A673 (cell line): ENCODE data around the gene CUX1. TPM values are rescaled to one million over a fixed set of nuclear protein-coding genes. Genes with fewer than 3 reads are reported as not detected.

Experiments
- BruUV-seq: library from RNA; stranded (reverse); fragments of 400-500 nt; replicated peaks from 2 replicates; lab custom pipeline; 2021; lab: Mats Ljungman, UMichigan
- CTCF ChIA-PET: fragments of 300-600 bp; sonication (Branson Sonifier 250); formaldehyde crosslinking; loops from one replicate; lab custom pipeline; 2022; ENCODE audit warnings: antibody characterized with exemption; lab: Charles Lee
- POLR2A ChIA-PET: fragments of 300-600 bp; sonication (Branson Sonifier 250); formaldehyde crosslinking; loops from one replicate; lab custom pipeline; 2022; ENCODE audit warnings: antibody characterized with exemption; ENCODE audit not compliant: low non-redundant PET; lab: Charles Lee
- DNase-seq: peaks from one replicate; pipeline ENCODE4 v3.0.0-alpha.2; 2015; ENCODE audit warnings: low spot score
- H3K27ac ChIP-seq: fragments of 200-600 bp; sonication (generic); 2 replicates; pipeline ENCODE4 v1.5.1; 2016; ENCODE audit warnings: mixed run types, low read depth, mild to moderate bottlenecking, mixed read lengths, antibody characterized with exemption, low read length; ENCODE audit not compliant: poor library complexity, severe bottlenecking
- H3K27me3 ChIP-seq: fragments of 200-600 bp; sonication (generic); replicated peaks from 2 replicates; pipeline ENCODE4 v1.6.1; 2017; ENCODE audit warnings: mixed run types, low read depth, mild to moderate bottlenecking, mixed read lengths, antibody characterized with exemption, low read length; ENCODE audit not compliant: insufficient read depth, poor library complexity
- H3K36me3 ChIP-seq: fragments of 200-600 bp; sonication (generic); 2 replicates; pipeline ENCODE4 v1.6.1; 2016; ENCODE audit warnings: mixed run types, mild to moderate bottlenecking, mixed read lengths, antibody characterized with exemption, low read length; ENCODE audit not compliant: insufficient read depth, poor library complexity, severe bottlenecking
- H3K4me1 ChIP-seq: fragments of 200-600 bp; sonication (generic); 2 replicates; pipeline ENCODE4 v1.6.1; 2017; ENCODE audit warnings: mixed run types, mild to moderate bottlenecking, mixed read lengths, antibody characterized with exemption, low read length; ENCODE audit not compliant: insufficient read depth, poor library complexity, severe bottlenecking
- H3K4me3 ChIP-seq: fragments of 200-600 bp; sonication (generic); 2 replicates; pipeline ENCODE4 v1.5.1; 2016; ENCODE audit warnings: low read depth, mixed run types, mild to moderate bottlenecking, mixed read lengths, low read length; ENCODE audit not compliant: poor library complexity, severe bottlenecking
- H3K9me3 ChIP-seq: fragments of 200-600 bp; sonication (generic); 2 replicates; pipeline ENCODE4 v1.6.1; 2016; ENCODE audit warnings: mixed run types, low read depth, mild to moderate bottlenecking, mixed read lengths, antibody characterized with exemption, low read length; ENCODE audit not compliant: poor library complexity, severe bottlenecking
- CTCF ChIP-seq: fragments of 300-800, 200-600 bp; sonication (generic); conservative IDR thresholded peaks from 2 replicates; pipeline ENCODE4 v1.5.1; 2017; ENCODE audit warnings: low read depth, mild to moderate bottlenecking, antibody characterized with exemption, low read length, moderate library complexity, mixed read lengths
- EZH2 ChIP-seq: fragments of 200-600 bp; sonication (generic); IDR thresholded peaks from 2 replicates; pipeline ENCODE4 v1.6.1; 2017; ENCODE audit warnings: borderline replicate concordance, low read depth, mild to moderate bottlenecking, mixed read lengths, antibody characterized with exemption, low read length; ENCODE audit not compliant: poor library complexity, severe bottlenecking
- intact Hi-C: fragments of 100-400 bp; cut with micrococcal nuclease; formaldehyde crosslinking; loops from one replicate; pipeline ENCODE4 v1.10.0; 2022; ENCODE audit not compliant: unreplicated experiment
- total RNA-seq: library from RNA; stranded (reverse); gene quantifications from 2 replicates; pipeline ENCODE4 v1.2.3, GENCODE V29; 2021

The CUX1 gene
- total RNA-seq, 1 experiment from 2014 or later, result 49.4 TPM

DNA sequence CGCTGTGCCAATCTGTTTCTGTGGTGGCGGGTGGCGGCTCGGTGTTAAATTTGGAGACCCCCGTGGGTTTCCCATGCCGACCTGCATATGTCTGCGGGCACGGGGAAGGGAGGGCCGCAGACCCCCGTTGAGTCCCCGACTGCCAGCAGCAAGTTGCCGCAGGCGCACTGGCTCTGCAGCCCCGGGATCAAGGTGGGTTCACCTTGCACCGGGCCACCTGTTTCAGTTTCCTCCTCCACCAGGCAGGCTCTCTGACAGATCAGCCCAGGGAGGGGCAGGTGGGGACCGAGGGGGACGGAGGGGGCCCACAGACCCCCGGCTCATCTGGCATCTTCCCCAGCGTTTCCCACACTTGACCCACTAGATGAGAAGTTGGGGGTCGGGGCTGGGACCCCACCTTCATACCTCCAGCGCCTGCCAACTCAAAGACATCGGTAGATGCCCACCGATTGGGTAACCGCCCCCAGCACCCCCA, 95.9 kb downstream of the CUX1 start:
- BruUV-seq, result no TSS peak
- Histone ChIP-seq H3K4me1 (no peaks in the 10 kb centered on the region), H3K27ac (no peak overlapping the region), H3K36me3 (peaks cover 4% of the 10 kb centered on the region), H3K27me3 (no peaks in the 10 kb centered on the region), H3K9me3 (no peaks in the 10 kb centered on the region), H3K4me3 (no peak overlapping the region)
- ChIA-PET POLR2A (no interaction called here), CTCF (no interaction called here)
- no peak for DNase-seq
- no peak for TF ChIP-seq EZH2
- TF ChIP-seq CTCF, result no peak
- intact Hi-C loops, result no loop called here

DNA sequence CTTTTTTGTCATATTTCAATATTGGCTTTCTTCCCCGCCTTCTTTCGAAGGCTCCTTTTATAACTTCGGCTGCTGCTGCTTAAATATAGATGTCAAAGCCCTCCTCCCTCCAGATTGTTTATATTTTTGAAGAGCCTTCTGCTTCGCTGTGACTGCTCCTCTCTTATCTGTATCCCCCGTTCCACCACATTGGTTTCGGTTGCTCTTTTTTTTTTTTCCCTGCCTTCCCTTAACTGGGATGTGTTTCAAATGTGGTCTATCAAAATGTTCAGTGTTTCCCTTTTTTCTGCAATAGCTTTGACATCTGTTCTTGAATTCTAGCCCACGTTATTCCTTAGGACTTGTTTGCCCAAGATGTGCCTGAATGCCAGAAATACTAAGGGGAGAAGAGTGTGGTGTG, 96.4 kb downstream of the CUX1 start:
- intact Hi-C loops, result no loop called here
- no peak for DNase-seq

DNA sequence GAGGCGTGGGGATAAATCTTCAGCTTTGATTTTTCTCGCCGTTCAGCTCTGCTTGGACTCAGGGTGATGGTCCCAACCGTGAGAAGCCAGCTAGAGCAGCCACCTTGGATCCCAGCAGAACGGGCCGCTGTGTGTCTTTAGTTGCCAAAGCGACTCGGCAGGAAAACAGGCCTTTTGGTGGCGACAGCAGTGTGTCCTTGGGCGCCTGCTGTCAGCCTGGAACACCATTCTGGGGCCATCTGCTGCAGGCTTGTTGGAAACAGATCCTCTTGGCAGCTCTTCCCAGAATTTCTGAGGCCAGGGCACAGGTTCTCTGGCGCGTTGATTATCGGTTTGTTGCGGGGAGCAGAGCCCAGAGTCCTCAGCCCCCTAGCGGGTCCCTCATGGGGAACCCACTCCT, 97.6 kb downstream of the CUX1 start:
- no peak for DNase-seq
- no peak overlapping the region for H3K27ac ChIP-seq
- no peak overlapping the region for H3K4me3 ChIP-seq
- BruUV-seq, result no TSS peak
- no peaks in the 10 kb centered on the region for H3K4me1 ChIP-seq
- CTCF ChIA-PET, result no interaction called here
- peaks cover 4% of the 10 kb centered on the region for H3K36me3 ChIP-seq
- H3K9me3 ChIP-seq, result no peaks in the 10 kb centered on the region
- intact Hi-C loops, result no loop called here
- POLR2A ChIA-PET, result no interaction called here
- no peaks in the 10 kb centered on the region for H3K27me3 ChIP-seq
- no peak for TF ChIP-seq EZH2
- no peak for TF ChIP-seq CTCF

More for the DNA sequence above, 96.4 kb downstream of the CUX1 start:
- ChIA-PET POLR2A (no interaction called here), CTCF (no interaction called here)
- Histone ChIP-seq H3K36me3 (peaks cover 4% of the 10 kb centered on the region), H3K4me1 (no peaks in the 10 kb centered on the region), H3K27me3 (no peaks in the 10 kb centered on the region), H3K4me3 (no peak overlapping the region), H3K27ac (no peak overlapping the region), H3K9me3 (no peaks in the 10 kb centered on the region)
- TF ChIP-seq CTCF, result no peak
- no peak for TF ChIP-seq EZH2
- BruUV-seq, result no TSS peak
